NCI-H446 treated with DMSO at 0.1 percent for 48 hours (cell line): ENCODE data around the gene SRGAP2B.
"Not testable (repeated sequence)": the region's sequence is repeated elsewhere in the genome, so short reads cannot be mapped to it uniquely, and the experiment has no call there.

Experiments used
- DNase-seq: peaks from one replicate; lab custom pipeline; 2025; lab: John Stamatoyannopoulos, UW

The SRGAP2B gene

DNA sequence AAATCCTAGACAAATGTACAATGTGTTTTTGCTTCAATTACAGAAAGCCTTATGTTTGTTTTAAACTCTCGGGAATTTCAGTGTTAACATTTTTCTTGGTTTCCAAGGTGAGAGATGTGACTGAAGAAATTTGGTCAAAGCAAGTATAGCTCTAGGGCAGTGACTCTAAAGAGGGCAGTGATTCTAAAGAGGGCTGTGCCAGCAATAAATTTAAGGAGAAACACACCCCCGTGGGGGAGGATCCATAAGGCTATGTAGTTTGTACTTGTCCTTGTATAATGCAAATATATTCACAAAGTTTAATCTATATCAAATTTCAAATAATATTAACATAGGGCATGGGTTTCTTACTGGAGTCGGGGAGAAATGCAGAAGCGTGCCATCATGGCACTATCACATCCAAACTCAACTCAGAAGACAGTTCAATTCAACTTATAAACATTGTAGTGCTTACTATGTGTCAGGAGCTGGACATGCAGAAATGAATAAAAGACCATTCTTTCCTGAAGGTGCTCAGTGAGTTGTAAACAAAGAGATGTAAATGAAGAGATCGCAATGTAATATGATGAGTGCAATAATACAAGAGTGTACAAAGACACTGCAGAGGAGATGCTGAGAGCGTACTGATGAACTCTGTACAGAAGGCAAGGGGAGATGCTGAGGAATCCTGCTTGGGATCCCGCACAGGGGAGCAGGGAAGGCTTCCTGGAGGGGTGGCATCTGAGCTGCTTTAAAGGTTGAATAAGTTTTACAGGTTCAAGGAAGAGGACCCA, 12.5 kb downstream of the SRGAP2B start:
- not testable (repeated sequence) for DNase-seq

DNA sequence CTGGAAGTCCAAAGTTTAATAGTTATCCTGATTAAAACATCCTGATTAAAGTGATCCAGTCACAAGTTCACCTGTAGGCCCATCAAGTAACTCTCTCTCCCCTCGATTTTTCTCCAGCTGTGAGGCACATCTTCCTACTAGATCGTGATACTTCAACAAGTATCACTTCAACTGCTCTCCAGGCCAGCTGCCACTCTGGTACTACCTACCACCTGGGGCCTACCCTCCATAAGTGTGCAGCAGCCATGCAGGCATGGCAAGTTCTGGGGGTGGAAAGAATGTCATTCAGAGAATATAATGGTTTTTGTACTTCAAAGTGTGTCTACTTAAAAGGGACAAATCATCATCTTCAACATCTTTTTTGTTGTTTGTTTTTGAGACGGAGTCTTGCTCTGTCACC, 14.9 kb downstream of the SRGAP2B start:
- not testable (repeated sequence) for DNase-seq

GRCh38 chr1:145079737-145080136, 15.4 kb downstream of the SRGAP2B start:
- not testable (repeated sequence) for DNase-seq

- not testable (repeated sequence) for DNase-seq
Measured at GRCh38 chr1:145078787-145079370, 16.2 kb downstream of the SRGAP2B start.

GRCh38 chr1:145077872-145078786, 17.0 kb downstream of the SRGAP2B start:
- DNase-seq = not testable (repeated sequence)

DNA sequence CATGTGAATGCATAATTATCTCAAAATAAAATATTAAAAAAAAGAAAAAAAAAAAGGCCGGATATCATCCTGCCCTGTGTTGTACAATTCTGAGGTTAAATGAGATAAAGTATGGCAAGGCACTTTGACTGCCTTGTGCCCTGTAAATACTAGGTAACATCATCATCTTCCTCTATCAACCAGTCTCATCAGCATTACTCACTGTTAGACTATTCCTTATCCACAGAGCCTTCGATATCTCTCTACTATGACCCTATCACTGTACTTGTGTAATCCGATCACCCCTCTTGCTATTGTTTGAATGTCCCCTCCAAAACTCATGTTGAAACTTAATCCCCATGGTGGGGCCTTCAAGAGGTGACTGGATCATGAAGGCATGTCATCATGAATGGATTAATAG, 18.3 kb downstream of the SRGAP2B start:
- not testable (repeated sequence) for DNase-seq

DNA sequence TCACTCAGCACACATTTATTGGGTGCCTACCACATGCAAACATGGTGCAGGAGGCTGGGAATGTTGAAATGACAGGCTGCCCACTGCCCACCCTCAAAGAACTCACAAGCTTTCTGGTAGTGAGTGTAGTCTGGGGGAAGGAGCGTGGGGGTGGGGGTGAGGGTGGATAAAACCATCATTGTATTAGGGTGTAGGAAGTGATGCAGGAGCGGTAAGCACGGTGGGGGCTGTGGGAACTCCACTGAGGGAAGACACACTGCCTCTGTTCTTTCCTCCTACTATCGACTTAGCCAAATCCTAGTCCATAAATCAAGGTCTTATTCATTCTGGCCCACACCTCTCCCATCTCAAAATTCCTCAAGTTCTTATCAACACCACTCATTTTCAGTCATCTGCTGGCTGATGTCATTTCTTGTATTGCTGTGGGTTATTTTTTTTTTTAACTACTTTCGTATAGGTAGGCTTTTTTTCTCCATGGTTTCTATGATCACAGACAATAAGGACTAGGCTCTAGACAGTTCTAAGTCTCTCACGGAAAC, 21.0 kb downstream of the SRGAP2B start:
- not testable (repeated sequence) for DNase-seq

GRCh38 chr1:145071569-145071968, 23.6 kb downstream of the SRGAP2B start:
- not testable (repeated sequence) for DNase-seq

DNA sequence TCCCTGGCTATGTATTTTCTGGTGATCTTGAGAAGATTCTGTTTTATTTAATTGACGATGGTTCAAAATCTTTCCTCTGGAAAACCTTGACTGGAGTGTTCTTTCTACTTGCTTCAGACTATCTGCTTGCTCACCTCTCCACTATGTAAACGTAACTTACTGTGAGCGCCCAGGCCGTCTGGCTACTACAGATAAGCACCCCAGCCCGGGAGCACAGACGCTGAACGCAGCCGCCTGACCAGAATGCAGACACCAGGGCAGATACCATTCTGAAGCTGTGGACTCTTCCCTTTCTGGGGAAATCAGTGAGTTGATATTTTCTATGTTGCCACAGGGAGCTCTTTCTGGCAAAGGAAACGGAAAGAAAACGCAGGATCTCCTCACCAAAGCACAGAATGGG, 28.6 kb downstream of the SRGAP2B start:
- DNase-seq = not testable (repeated sequence)

DNA sequence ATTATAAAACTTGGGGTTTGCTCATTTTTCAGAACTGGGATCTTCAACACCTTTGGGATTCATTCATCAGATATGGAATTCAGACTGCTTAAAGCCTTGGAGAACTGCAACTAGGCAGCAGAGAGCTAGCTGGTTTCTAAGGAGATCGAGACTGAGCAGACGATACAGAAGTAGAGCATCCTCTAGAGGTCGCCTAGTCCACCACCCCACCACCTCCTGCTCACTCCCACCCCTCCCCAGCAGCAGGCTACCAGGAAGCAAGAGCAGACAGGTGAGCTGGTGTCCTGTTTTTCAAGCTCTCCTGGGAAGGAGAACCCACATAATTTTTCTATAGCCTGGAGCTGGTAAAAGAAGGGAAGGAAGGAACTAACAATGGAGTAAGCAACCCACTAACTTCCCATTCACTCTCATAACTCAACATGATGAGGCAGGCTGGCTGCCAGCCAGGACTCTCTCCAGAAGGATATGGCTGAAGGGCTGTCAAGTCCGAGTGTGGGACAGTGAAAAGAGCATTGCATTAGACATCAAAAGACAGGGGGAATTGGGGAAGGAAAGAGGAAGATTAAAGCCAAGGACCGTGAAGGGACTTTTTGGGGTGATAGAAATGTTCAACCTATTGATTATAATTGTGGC, 29.8 kb downstream of the SRGAP2B start:
- DNase-seq = not testable (repeated sequence)

DNA sequence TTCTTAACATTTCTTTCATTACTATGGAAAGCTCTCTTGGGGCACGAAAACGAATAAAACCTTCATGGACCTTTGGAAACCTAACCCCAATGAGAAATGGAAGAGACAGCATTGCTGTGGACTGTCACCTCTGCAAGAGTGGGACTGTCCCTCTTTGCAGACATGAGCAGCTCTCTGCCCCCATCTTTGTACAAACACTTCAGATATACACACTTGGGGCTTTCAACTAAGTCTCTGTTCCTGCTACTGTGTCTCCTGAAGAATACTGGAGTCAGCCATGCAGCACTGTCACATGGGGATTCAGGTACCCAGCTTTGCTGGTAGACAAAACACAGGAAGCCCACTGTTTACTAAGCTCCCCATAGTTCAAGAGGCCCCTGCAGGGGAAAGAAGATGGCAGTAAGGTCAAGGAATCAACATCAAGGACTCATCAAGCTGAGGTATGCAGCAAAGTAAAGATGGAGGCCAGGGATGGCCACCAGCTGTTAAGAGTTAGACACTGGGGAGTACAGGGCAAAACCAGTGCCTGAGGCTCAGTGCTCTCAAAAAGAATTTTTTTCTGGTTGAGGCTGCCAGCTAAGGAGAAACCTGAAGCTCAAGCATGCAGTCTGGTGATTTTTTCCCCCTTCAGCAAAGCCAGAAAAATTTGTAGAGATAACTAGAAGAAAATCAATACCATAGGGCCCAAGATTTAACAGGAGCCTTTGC, 31.0 kb downstream of the SRGAP2B start:
- not testable (repeated sequence) for DNase-seq

GRCh38 chr1:145063285-145063684, 31.8 kb downstream of the SRGAP2B start:
- not testable (repeated sequence) for DNase-seq

DNA sequence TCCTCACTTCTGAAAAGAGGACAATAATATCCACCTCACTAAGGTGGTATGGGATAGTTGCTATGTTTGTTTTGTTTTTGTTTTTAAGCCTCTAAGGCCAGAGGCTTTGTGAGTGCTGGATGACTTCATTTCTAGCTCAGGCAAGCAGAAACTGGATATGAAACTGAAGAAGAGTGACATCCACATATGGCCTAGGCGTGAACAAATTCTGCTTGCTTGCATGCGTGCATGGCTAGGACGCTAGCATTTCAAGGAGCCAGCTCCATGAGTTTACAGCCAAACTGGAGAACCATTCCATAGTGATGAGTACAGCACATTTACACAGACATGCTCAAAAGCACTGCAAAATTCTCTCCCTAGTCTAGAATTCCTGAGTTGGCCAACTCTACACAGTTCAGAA, 36.9 kb downstream of the SRGAP2B start:
- not testable (repeated sequence) for DNase-seq

DNA sequence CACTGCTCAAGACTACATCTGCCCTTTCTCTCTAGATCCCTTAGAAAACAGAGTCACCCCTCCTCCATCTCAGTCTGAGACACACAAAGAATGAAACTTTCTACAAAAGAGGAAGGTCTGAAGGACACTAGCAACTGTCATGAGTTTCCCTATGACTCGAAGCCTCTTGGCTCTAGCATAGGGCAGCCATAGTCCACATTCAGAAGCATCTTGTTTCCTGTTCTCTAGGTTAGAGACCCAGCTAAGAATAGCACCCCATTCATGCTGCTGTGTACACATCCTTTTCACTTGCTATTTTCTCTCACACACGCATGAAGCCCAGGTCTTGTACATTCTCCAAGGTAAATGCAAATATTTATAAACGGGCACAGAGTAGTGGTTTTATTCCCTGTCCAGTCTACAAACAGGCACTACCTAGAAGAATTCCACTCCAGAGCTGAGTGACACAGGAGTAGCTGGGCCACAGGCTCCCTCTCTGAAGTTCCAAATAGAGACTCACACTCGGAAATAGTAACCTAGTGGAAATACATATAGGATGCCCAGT, 39.8 kb downstream of the SRGAP2B start:
- DNase-seq = not testable (repeated sequence)

DNA sequence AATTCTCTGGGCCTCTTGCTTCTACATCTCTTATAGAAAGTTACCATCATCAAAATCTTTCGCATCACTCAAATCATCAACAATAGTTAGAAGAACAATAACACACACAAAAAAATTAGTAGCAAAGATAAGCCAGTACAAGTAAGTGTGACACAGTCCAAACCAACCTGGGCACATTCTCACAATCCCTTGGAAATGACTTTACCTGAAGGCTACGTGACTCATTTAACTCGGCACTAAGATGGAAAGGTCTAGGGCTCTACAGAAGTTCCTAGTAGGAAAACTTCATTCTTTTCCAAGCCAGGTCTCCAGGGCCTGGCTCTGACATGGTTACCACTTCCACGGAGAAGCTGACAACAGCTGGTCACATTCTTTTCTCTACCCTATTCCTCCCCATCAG, 41.7 kb downstream of the SRGAP2B start:
- not testable (repeated sequence) for DNase-seq

DNA sequence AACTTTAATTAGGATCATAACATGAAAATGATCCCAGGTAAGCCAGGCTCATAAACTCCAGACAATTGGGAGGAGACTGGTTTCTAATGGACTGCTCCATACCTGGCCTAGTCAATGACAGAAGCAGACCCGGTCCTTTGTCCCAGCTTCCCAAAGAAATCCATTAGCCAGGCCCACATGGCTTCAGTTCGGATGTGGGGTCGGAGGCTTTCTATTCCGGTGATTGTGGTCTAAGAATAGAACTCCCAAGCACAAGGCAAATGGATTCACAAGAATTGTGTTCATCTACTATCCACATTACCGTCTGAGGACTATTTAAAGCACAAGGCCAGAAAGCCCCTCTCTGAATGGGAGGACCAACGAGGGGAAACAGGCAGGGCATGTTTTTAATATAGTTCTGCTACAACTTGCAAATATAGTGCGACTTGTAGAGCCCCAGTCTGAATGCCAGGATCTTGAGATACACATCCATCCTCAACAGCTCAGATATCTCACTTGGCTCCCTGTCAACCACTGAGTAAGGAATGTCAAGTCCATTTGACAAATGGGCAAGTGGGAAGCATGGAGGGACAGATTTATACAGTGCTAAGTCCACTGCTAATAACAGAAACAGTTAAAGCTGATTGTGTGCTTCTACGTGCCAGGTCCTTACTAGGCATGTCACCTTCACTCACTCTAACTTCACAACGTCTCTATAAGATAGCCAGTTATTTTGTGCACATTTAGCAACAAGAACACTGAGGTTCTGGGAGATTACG, 42.9 kb downstream of the SRGAP2B start:
- DNase-seq = not testable (repeated sequence)

DNA sequence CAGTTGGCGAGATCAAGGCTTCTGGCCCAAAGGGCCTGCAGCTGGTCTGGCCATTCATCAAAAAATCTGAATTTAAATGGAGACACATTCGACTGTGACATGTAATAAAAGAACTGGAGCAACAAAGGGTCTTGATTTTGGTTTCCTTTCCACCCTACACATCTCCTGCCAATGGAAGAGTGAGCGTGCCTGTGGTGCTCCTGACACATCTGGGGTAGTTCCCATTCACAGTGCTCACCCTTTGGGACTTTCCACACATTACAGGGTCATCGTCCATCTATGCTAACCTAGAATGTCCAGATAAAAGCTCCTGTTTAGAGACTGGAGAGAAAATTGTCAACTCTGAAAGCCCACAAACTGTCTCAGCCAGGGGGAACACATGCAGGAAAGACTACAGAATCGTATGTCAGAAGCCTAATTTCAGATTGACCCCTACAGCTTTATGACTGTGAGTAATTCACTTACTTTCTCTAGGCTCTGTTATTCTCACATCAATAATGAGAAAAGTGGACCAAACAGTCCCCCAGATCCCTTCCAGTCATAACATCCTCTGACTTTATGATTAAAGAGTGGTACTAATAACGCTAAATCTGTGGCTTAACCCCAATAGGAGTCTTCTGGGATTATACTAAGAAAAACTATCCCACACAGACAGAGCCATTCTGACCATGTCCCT, 46.8 kb downstream of the SRGAP2B start:
- not testable (repeated sequence) for DNase-seq

DNA sequence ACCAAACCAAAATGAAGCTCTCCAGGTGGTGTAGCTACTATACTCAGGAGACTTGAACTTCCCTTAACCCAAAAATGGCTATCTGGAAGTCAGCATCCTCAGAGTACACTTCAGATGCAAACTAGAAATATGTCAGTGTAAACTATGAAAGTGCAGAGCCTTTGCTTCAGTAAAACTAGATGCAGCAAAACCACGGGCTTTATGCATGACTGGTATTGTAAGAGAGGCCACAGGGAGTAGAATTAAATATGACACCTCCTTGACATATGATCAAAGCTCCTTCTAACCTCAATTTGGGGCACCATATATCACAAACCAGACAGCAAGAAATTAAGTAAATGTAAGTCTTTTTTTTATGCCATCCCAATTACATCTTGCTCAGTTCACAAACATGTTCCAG, 47.6 kb downstream of the SRGAP2B start:
- not testable (repeated sequence) for DNase-seq

- not testable (repeated sequence) for DNase-seq
Measured at GRCh38 chr1:145045571-145046273, 49.4 kb downstream of the SRGAP2B start.
